WTC11 (cell line): ENCODE data around the gene ENTPD8. TPM values are rescaled to one million over a fixed set of nuclear protein-coding genes. Genes with fewer than 3 reads are reported as not detected.

Experiments used
- ATAC-seq: fragments of 200-7000 bp; cut with Tn5 transposase; 2 replicates; pipeline ENCODE4 v1.10.0; 2021; ENCODE audit warnings: mild to moderate bottlenecking, moderate library complexity
- CTCF ChIA-PET: fragments of 300-600 bp; sonication (Branson Sonifier 250); formaldehyde crosslinking; loops from one replicate; lab custom pipeline; 2021; ENCODE audit warnings: antibody characterized with exemption; lab: Charles Lee
- POLR2A ChIA-PET: fragments of 350-600 bp; sonication (Branson Sonifier 250); formaldehyde crosslinking; loops from one replicate; lab custom pipeline; 2021; ENCODE audit warnings: antibody characterized with exemption; lab: Charles Lee
- DNase-seq: peaks from one replicate; pipeline ENCODE4 v3.0.0; 2021; ENCODE audit warnings: low spot score
- H3K27ac Mint-ChIP-seq: 2 replicates; pipeline ENCODE4 v1.8.0; 2021; ENCODE audit warnings: mixed read lengths
- H3K27me3 Mint-ChIP-seq: 2 replicates; pipeline ENCODE4 v1.8.0; 2021; ENCODE audit warnings: low read depth, mild to moderate bottlenecking, moderate library complexity, mixed read lengths
- H3K36me3 Mint-ChIP-seq: 2 replicates; pipeline ENCODE4 v1.8.0; 2021; ENCODE audit warnings: mixed read lengths
- H3K4me1 Mint-ChIP-seq: 2 replicates; pipeline ENCODE4 v1.8.0; 2022; ENCODE audit warnings: mixed read lengths
- H3K4me3 Mint-ChIP-seq: 2 replicates; pipeline ENCODE4 v1.8.0; 2021; ENCODE audit warnings: mild to moderate bottlenecking, moderate library complexity, mixed read lengths
- H3K9me3 Mint-ChIP-seq: 2 replicates; pipeline ENCODE4 v1.8.0; 2021; ENCODE audit warnings: mixed read lengths
- ATF1 ChIP-seq: sonication (generic); formaldehyde crosslinking; IDR thresholded peaks from 2 replicates; pipeline ENCODE4 v1.8.1; 2023; ENCODE audit warnings: mild to moderate bottlenecking, moderate library complexity, missing genetic modification reagents
- CBFB ChIP-seq: sonication (generic); formaldehyde crosslinking; IDR thresholded peaks from 2 replicates; pipeline ENCODE4 v1.8.1; 2022; ENCODE audit warnings: mild to moderate bottlenecking, low read depth, missing genetic modification reagents
- EMX1 ChIP-seq: fragments of 250-450 bp; sonication (Bioruptor Pico); IDR thresholded peaks from 2 replicates; pipeline ENCODE4 v1.8.0; 2021; ENCODE audit warnings: mild to moderate bottlenecking
- FOXJ3 ChIP-seq: sonication (generic); formaldehyde crosslinking; IDR thresholded peaks from 2 replicates; pipeline ENCODE4 v1.9.0; 2021; ENCODE audit warnings: missing genetic modification reagents, mild to moderate bottlenecking, borderline replicate concordance
- IRF2 ChIP-seq: sonication (generic); formaldehyde crosslinking; IDR thresholded peaks from 2 replicates; pipeline ENCODE4 v1.8.0; 2022; ENCODE audit warnings: low read depth, missing genetic modification reagents, borderline replicate concordance
- JUN ChIP-seq: sonication (generic); formaldehyde crosslinking; IDR thresholded peaks from 2 replicates; pipeline ENCODE4 v1.8.0; 2023; ENCODE audit warnings: mild to moderate bottlenecking, missing genetic modification reagents
- KAT7 ChIP-seq: sonication (generic); formaldehyde crosslinking; IDR thresholded peaks from 2 replicates; pipeline ENCODE4 v1.8.1; 2023; ENCODE audit warnings: missing genetic modification reagents, mild to moderate bottlenecking, borderline replicate concordance
- NFATC4 ChIP-seq: fragments of 250-450 bp; sonication (Bioruptor Pico); IDR thresholded peaks from 2 replicates; pipeline ENCODE4 v1.9.0; 2021; ENCODE audit warnings: mild to moderate bottlenecking
- SMAD3 ChIP-seq: sonication (generic); formaldehyde crosslinking; IDR thresholded peaks from 2 replicates; pipeline ENCODE4 v1.8.0; 2022; ENCODE audit warnings: missing genetic modification reagents, mild to moderate bottlenecking, borderline replicate concordance
- TCF7 ChIP-seq: sonication (generic); formaldehyde crosslinking; IDR thresholded peaks from 2 replicates; pipeline ENCODE4 v1.8.0; 2022; ENCODE audit warnings: mild to moderate bottlenecking, low read depth, missing genetic modification reagents, moderate library complexity
- TEAD4 ChIP-seq: sonication (generic); formaldehyde crosslinking; IDR thresholded peaks from 2 replicates; pipeline ENCODE4 v1.8.0; 2022; ENCODE audit warnings: mild to moderate bottlenecking, missing genetic modification reagents
- ZNF138 ChIP-seq: sonication (generic); formaldehyde crosslinking; conservative IDR thresholded peaks from 2 replicates; pipeline ENCODE4 v1.8.1; 2022; ENCODE audit warnings: mild to moderate bottlenecking, moderate library complexity, missing genetic modification reagents
- ZNF232 ChIP-seq: sonication (generic); formaldehyde crosslinking; IDR thresholded peaks from 2 replicates; pipeline ENCODE4 v1.8.0; 2022; ENCODE audit warnings: mild to moderate bottlenecking, missing genetic modification reagents
- ZNF671 ChIP-seq: fragments of 250-450 bp; sonication (Bioruptor Pico); IDR thresholded peaks from 2 replicates; pipeline ENCODE4 v1.8.0; 2021; ENCODE audit warnings: mild to moderate bottlenecking
- total RNA-seq: library from RNA; stranded (reverse); gene quantifications from 3 replicates; pipeline ENCODE4 v1.2.3, GENCODE V29; 2021
- TF ChIP-seq, protein P1 (sequence below): sonication (generic); formaldehyde crosslinking; IDR thresholded peaks from 2 replicates; pipeline ENCODE4 v1.8.1; 2023; ENCODE audit warnings: mild to moderate bottlenecking, missing genetic modification reagents, borderline replicate concordance
- TF ChIP-seq, protein P2 (sequence below): sonication (generic); formaldehyde crosslinking; IDR thresholded peaks from 2 replicates; pipeline ENCODE4 v1.8.0; 2022; ENCODE audit warnings: mild to moderate bottlenecking, missing genetic modification reagents
- TF ChIP-seq, protein P3 (sequence below): sonication (generic); formaldehyde crosslinking; IDR thresholded peaks from 2 replicates; pipeline ENCODE4 v1.8.0; 2022; ENCODE audit warnings: mild to moderate bottlenecking, missing genetic modification reagents
- TF ChIP-seq, protein P4 (sequence below): sonication (generic); formaldehyde crosslinking; conservative IDR thresholded peaks from 2 replicates; pipeline ENCODE4 v1.8.1; 2022; ENCODE audit warnings: mild to moderate bottlenecking, missing genetic modification reagents
- TF ChIP-seq, protein P5 (sequence below): fragments of 250-450 bp; sonication (Bioruptor Pico); IDR thresholded peaks from 2 replicates; pipeline ENCODE4 v1.9.0; 2021; ENCODE audit warnings: mild to moderate bottlenecking
- TF ChIP-seq, protein P6 (sequence below): sonication (generic); formaldehyde crosslinking; IDR thresholded peaks from 2 replicates; pipeline ENCODE4 v1.8.1; 2022; ENCODE audit warnings: mild to moderate bottlenecking, moderate library complexity, missing genetic modification reagents

The ENTPD8 gene
- total RNA-seq, 1 experiment from 2014 or later, result 2.3 TPM

DNA sequence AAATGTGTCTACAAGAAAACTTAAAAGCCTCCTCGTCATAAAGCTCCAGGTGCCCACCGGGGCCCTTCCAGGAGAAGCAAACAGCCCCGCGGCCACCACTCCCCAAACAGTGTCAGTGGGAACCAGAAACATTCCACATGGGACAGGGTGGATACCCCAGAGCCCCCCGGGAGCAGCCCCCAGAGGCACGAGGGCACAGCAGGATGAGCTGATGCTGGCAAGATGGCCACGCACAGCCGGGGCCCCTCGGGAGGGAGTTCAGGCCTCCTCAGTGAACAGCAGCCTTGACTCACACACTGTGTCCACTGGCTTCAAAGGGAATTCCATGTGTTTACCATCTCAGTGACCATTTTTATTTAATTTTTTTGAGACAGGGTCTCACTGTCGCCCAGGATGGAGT lies 28.7 kb downstream of the ENTPD8 start (continued):
- TF ChIP-seq, protein P1, sequence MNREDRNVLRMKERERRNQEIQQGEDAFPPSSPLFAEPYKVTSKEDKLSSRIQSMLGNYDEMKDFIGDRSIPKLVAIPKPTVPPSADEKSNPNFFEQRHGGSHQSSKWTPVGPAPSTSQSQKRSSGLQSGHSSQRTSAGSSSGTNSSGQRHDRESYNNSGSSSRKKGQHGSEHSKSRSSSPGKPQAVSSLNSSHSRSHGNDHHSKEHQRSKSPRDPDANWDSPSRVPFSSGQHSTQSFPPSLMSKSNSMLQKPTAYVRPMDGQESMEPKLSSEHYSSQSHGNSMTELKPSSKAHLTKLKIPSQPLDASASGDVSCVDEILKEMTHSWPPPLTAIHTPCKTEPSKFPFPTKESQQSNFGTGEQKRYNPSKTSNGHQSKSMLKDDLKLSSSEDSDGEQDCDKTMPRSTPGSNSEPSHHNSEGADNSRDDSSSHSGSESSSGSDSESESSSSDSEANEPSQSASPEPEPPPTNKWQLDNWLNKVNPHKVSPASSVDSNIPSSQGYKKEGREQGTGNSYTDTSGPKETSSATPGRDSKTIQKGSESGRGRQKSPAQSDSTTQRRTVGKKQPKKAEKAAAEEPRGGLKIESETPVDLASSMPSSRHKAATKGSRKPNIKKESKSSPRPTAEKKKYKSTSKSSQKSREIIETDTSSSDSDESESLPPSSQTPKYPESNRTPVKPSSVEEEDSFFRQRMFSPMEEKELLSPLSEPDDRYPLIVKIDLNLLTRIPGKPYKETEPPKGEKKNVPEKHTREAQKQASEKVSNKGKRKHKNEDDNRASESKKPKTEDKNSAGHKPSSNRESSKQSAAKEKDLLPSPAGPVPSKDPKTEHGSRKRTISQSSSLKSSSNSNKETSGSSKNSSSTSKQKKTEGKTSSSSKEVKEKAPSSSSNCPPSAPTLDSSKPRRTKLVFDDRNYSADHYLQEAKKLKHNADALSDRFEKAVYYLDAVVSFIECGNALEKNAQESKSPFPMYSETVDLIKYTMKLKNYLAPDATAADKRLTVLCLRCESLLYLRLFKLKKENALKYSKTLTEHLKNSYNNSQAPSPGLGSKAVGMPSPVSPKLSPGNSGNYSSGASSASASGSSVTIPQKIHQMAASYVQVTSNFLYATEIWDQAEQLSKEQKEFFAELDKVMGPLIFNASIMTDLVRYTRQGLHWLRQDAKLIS (CRISPR knock-in tag), result no peak
- TF ChIP-seq, protein P2, sequence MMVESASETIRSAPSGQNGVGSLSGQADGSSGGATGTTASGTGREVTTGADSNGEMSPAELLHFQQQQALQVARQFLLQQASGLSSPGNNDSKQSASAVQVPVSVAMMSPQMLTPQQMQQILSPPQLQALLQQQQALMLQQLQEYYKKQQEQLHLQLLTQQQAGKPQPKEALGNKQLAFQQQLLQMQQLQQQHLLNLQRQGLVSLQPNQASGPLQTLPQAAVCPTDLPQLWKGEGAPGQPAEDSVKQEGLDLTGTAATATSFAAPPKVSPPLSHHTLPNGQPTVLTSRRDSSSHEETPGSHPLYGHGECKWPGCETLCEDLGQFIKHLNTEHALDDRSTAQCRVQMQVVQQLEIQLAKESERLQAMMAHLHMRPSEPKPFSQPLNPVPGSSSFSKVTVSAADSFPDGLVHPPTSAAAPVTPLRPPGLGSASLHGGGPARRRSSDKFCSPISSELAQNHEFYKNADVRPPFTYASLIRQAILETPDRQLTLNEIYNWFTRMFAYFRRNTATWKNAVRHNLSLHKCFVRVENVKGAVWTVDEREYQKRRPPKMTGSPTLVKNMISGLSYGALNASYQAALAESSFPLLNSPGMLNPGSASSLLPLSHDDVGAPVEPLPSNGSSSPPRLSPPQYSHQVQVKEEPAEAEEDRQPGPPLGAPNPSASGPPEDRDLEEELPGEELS (CRISPR knock-in tag), result no peak
- TF ChIP-seq CBFB (CRISPR knock-in tag), result no peak
- TF ChIP-seq ZNF232, result no peak
- no peak for TF ChIP-seq SMAD3 (CRISPR knock-in tag)
- TF ChIP-seq, protein P3, sequence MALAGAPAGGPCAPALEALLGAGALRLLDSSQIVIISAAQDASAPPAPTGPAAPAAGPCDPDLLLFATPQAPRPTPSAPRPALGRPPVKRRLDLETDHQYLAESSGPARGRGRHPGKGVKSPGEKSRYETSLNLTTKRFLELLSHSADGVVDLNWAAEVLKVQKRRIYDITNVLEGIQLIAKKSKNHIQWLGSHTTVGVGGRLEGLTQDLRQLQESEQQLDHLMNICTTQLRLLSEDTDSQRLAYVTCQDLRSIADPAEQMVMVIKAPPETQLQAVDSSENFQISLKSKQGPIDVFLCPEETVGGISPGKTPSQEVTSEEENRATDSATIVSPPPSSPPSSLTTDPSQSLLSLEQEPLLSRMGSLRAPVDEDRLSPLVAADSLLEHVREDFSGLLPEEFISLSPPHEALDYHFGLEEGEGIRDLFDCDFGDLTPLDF, result no peak
- TF ChIP-seq, protein P4, sequence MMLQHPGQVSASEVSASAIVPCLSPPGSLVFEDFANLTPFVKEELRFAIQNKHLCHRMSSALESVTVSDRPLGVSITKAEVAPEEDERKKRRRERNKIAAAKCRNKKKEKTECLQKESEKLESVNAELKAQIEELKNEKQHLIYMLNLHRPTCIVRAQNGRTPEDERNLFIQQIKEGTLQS (CRISPR knock-in tag), result no peak
- TF ChIP-seq ZNF671 (CRISPR knock-in tag), result no peak

DNA sequence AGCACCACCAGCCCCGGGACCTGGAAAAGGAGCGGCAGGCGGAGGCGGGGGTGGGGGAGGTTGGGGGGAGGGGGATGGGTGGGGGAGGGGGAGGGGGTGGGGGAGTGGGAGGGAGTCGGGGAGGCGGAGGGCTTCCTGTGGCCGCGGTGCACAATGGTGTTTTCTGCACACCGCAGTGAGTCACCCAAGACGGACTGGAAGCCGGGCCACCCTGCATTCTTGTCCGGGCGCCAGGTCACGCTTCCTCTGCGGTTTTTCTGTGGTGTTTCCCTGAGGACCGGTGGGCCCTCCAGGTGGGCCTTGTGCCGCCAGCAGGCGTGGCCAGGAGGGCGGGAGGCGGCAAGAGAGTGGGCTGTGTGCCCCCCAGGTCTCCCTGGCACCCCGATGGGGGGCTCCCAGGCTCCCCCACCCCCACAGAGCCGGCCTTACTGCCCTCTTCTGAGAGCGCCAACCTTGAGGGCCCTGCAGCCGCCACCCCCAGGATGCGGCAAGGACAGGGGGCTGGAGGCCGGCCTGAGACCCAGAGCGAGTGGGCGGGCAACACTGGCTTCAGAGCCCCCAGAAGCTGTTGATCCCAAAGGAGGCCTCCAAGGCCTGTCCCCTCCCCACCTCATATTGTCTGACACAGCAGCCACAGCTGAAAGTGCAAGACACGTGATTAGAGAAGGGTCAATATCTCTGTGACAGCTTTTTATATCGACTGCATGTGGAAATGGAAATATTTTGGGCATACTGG lies 29.3 kb downstream of the ENTPD8 start:
- no peak overlapping the region for H3K4me3 Mint-ChIP-seq
- no peak overlapping the region for H3K27ac Mint-ChIP-seq
- ATAC-seq (no peak), DNase-seq (no peak)
- H3K9me3 Mint-ChIP-seq, result no peaks in the 10 kb centered on the region
- H3K4me1 Mint-ChIP-seq, result no peaks in the 10 kb centered on the region
- no peaks in the 10 kb centered on the region for H3K36me3 Mint-ChIP-seq
- H3K27me3 Mint-ChIP-seq, result no peaks in the 10 kb centered on the region
- TF ChIP-seq EMX1 (CRISPR knock-in tag), result no peak
- no peak for TF ChIP-seq IRF2 (CRISPR knock-in tag)
- TF ChIP-seq ZNF138 (CRISPR knock-in tag), result no peak
- ChIA-PET POLR2A (no interaction called here), CTCF (interaction anchor here (0.6 to 3.3 kb wide), 4 partner anchors 11 to 125 kb away, joined by 3 to 24 read pairs (median 5); partner anchors contain the start of genes EXD3, NOXA1 and NRARP)

DNA sequence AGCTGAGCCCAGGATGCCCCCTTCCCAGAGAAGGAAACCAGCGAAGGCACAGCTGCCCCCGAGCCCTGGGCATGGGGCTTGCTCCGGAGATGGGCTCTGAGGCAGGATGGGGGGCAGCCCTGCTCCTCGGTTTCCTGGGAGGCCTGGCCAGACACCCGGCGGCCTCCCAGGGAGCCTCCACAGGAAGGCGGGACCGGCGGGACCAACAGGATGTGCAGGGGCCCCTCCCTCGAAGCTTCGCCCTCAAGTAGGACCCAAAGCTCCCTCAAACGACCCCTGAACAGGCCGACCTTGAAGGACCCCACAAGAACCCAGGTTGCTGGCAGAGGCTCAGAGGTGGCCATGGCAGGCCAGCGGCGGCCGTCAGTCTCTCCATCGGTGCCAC lies 29.9 kb downstream of the ENTPD8 start:
- DNase-seq (no peak), ATAC-seq (no peak)
- Mint-ChIP-seq H3K4me1 (no peaks in the 10 kb centered on the region), H3K27me3 (peaks cover 1% of the 10 kb centered on the region; the same call in 1 of the 2 replicates), H3K27ac (no peak overlapping the region), H3K36me3 (no peaks in the 10 kb centered on the region), H3K4me3 (no peak overlapping the region), H3K9me3 (no peaks in the 10 kb centered on the region)
- CTCF ChIA-PET, result interaction anchor here (1.4 to 3.3 kb wide), 2 partner anchors 12 to 124 kb away, joined by 5 to 24 read pairs; partner anchors contain the start of genes EXD3 and NOXA1
- POLR2A ChIA-PET, result no interaction called here
- no peak for TF ChIP-seq KAT7 (CRISPR knock-in tag)
- TF ChIP-seq TCF7, result no peak
- no peak for TF ChIP-seq JUN (CRISPR knock-in tag)
- no peak for TF ChIP-seq TEAD4
- TF ChIP-seq FOXJ3, result no peak
- TF ChIP-seq ATF1, result no peak
- no peak for TF ChIP-seq NFATC4 (CRISPR knock-in tag)
- TF ChIP-seq, protein P5, sequence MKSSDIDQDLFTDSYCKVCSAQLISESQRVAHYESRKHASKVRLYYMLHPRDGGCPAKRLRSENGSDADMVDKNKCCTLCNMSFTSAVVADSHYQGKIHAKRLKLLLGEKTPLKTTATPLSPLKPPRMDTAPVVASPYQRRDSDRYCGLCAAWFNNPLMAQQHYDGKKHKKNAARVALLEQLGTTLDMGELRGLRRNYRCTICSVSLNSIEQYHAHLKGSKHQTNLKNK (CRISPR knock-in tag), result no peak
- no peak for TF ChIP-seq SMAD3 (CRISPR knock-in tag)
- TF ChIP-seq, protein P4 (CRISPR knock-in tag), result no peak
- TF ChIP-seq, protein P6, sequence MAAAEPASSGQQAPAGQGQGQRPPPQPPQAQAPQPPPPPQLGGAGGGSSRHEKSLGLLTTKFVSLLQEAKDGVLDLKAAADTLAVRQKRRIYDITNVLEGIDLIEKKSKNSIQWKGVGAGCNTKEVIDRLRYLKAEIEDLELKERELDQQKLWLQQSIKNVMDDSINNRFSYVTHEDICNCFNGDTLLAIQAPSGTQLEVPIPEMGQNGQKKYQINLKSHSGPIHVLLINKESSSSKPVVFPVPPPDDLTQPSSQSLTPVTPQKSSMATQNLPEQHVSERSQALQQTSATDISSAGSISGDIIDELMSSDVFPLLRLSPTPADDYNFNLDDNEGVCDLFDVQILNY (CRISPR knock-in tag), result no peak
